ENCODE data around the gene STK32C.

DNA sequence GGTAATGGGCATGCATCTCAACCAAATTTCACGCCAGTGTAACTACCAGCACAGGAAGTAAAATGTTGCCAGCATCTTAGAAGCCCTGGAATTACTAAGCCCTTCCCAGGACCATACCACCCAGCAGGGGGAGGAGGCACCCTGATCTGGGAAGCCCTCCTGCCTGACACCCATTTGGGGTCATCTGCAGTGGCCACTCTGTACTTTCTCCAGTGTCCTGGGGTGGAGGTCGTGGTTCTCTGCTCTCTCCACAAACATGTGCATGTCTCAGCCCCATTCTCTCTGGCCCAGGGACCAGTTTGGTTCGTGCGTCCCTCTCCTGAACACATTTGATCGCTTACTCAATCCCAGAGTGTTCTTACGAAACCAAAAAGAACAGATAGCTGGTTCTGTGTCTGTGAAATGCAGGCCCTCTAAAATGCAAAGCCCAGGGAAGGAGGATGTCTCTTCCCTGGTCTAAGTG, 14.9 kb upstream of the STK32C start:
- TF ChIP-seq CTCF (IDR thresholded peaks at IDR 0.05) (no peak), POLR2A (IDR thresholded peaks at IDR 0.05) (no peak)

Measured in right lobe of liver (tissue), 4 donors.